ENCODE data around the gene KIF5C.
A peak's percentile ranks its signal among the peaks of the same experiment; 100 is the strongest.

Gene KIF5C

GRCh38 chr2:148968776-148969319 is 93.8 kb downstream of the KIF5C start:
- no peak for TF ChIP-seq GLIS3 (CRISPR knock-in tag; IDR thresholded peaks at IDR 0.05)
- TF ChIP-seq BACH2 (CRISPR knock-in tag; IDR thresholded peaks at IDR 0.05; ENCODE audit: borderline replicate concordance) = no peak
- TF ChIP-seq PATZ1 (CRISPR knock-in tag; IDR thresholded peaks at IDR 0.05; ENCODE audit: borderline replicate concordance) = no peak
- no peak for TF ChIP-seq POU6F1 (CRISPR knock-in tag; IDR thresholded peaks at IDR 0.05; ENCODE audit: borderline replicate concordance, low read depth)
- no peak for TF ChIP-seq ESRRG (CRISPR knock-in tag; IDR thresholded peaks at IDR 0.05)
- TF ChIP-seq CSRNP3 (CRISPR knock-in tag; IDR thresholded peaks at IDR 0.05) = no peak
- TF ChIP-seq ZNF70 (CRISPR knock-in tag; IDR thresholded peaks at IDR 0.05) = no peak
- no peak for TF ChIP-seq CSDC2 (CRISPR knock-in tag; IDR thresholded peaks at IDR 0.05)
- TF ChIP-seq OSR1 (CRISPR knock-in tag; IDR thresholded peaks at IDR 0.05) = no peak
- no peak for TF ChIP-seq SNAI2 (CRISPR knock-in tag; IDR thresholded peaks at IDR 0.05)
- no peak for TF ChIP-seq TSHZ2 (CRISPR knock-in tag; IDR thresholded peaks at IDR 0.05)
- TF ChIP-seq ARNTL (CRISPR knock-in tag; IDR thresholded peaks at IDR 0.05; ENCODE audit: borderline replicate concordance, low read depth) = no peak
- TF ChIP-seq TOX (CRISPR knock-in tag; IDR thresholded peaks at IDR 0.05; ENCODE audit: borderline replicate concordance) = no peak
- no peak for TF ChIP-seq ZNF565 (CRISPR knock-in tag; conservative IDR thresholded peaks at IDR 0.05; ENCODE audit: low read depth)

GRCh38 chr2:148969659-148970061 is 94.6 kb downstream of the KIF5C start:
- peak; percentile 33; the same call in 1 of the 3 replicates for ATAC-seq
- TF ChIP-seq ZNF565 (CRISPR knock-in tag; conservative IDR thresholded peaks at IDR 0.05; ENCODE audit: low read depth) (no peak), TOX (CRISPR knock-in tag; IDR thresholded peaks at IDR 0.05; ENCODE audit: borderline replicate concordance) (no peak)

More at GRCh38 chr2:148968776-148969319, 93.8 kb downstream of the KIF5C start:
- no peak for ATAC-seq

- ATAC-seq = no peak
- TF ChIP-seq POU6F1 (CRISPR knock-in tag; IDR thresholded peaks at IDR 0.05; ENCODE audit: borderline replicate concordance, low read depth) (no peak), RARB (CRISPR knock-in tag; IDR thresholded peaks at IDR 0.05) (no peak), PATZ1 (CRISPR knock-in tag; IDR thresholded peaks at IDR 0.05; ENCODE audit: borderline replicate concordance) (no peak), CREB5 (CRISPR knock-in tag; IDR thresholded peaks at IDR 0.05; ENCODE audit: low read depth) (no peak), CSDC2 (CRISPR knock-in tag; IDR thresholded peaks at IDR 0.05) (no peak), ISL1 (CRISPR knock-in tag; IDR thresholded peaks at IDR 0.05) (no peak), CSRNP3 (CRISPR knock-in tag; IDR thresholded peaks at IDR 0.05) (no peak), ZC3H10 (CRISPR knock-in tag; IDR thresholded peaks at IDR 0.05) (no peak), ZFP3 (CRISPR knock-in tag; IDR thresholded peaks at IDR 0.05) (no peak), TSHZ2 (CRISPR knock-in tag; IDR thresholded peaks at IDR 0.05) (no peak)
Observed at GRCh38 chr2:148970385-148970784, 95.4 kb downstream of the KIF5C start.

All from SK-N-SH treated with all-trans-retinoic acid at 6 μM for 48 hours (cell line).